GM12801 (cell line): Measurements from ENCODE around the gene NIFK.

ENCODE experiments used
- CTCF ChIP-seq: IDR thresholded peaks from one replicate; pipeline ENCODE4 v1.5.1; 2011; ENCODE audit warnings: control low read depth; ENCODE audit not compliant: insufficient read length; ENCODE audit errors: extremely low read depth

The NIFK gene

GRCh38 chr2:121771976-121772742 is 35.5 kb upstream of the NIFK start:
- no peak for TF ChIP-seq CTCF

- no peak for TF ChIP-seq CTCF
These were observed 31.6 kb upstream of the NIFK start for GRCh38 chr2:121768143-121768755.

GRCh38 chr2:121766624-121767023 is 29.9 kb upstream of the NIFK start:
- TF ChIP-seq CTCF = no peak

- TF ChIP-seq CTCF = no peak
These were observed 28.1 kb upstream of the NIFK start for GRCh38 chr2:121764681-121765228.

GRCh38 chr2:121755237-121756111 is 18.8 kb upstream of the NIFK start, which contains the start of gene TSN:
Gene TSN (plus strand): TSS chr2:121755651. CDS start chr2:121755780, 129 bp downstream.
- TF ChIP-seq CTCF = no peak

GRCh38 chr2:121754851-121755236 is 18.2 kb upstream of the NIFK start:
- TF ChIP-seq CTCF = no peak

GRCh38 chr2:121748202-121748601 is 11.5 kb upstream of the NIFK start:
- no peak for TF ChIP-seq CTCF
